ENCODE data around the gene PRM3.

PRM3 gene

GRCh38 chr16:11264155-11264832 lies 9.1 kb downstream of the PRM3 start:
- TF ChIP-seq CTCF (IDR thresholded peaks at IDR 0.05): no peak

DNA sequence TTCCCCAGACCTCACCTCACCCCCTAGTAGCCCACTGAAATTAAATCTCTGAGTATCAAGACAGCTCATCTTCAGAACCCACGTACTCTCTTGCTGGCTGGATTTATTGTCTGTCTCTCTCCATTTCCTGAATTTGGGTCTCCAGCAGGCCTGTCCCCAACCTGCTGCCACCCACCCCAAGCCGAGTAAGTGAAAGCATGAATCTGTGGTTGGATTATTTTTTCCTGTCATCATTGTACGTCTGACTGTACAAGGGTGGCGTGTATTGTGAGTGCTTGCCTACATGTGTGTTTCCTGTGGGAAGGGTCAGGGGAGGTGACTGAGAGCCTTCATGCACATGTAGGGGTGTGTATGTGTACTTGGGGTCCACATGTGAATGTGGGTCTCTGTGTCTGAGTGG lies 9.7 kb downstream of the PRM3 start:
- no peak for TF ChIP-seq CTCF (IDR thresholded peaks at IDR 0.05)

DNA sequence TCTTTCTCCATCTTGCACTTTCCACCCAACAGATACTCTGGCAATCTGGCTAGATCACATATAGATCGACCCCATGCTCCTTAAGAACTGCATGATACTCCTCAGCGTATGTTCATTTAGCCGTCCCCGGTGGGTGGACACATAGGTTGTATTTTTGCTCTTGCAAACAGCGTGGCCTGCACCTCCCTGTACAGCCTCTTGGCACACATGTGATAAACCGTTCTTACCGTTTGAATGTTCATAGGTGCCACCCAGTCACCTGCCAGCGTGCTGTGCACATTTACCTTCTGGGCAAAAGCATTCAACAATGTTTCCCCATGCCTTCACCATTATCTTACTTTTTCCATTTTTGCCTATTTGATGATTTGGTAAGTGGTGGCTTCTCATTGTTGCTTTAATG lies 10.5 kb downstream of the PRM3 start:
- no peak for TF ChIP-seq CTCF (IDR thresholded peaks at IDR 0.05)

DNA sequence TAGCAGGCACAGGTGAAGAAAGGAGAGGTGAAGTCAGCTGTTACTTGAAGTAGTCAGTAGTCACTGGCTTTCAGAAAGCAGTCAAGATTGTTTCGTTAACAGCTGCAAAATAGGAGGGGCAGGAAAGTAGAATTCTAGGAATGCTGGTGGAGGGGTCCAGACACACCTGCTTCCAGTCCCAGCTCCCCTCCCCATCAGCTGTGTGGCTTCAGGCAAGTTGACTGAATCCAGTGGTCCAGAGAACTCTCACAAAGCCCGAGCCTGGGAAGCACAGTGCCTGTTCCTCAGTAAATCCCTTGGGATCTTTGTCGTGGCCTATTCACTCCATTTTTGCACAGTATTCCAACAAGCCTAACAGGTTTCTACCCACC lies 12.8 kb downstream of the PRM3 start:
- TF ChIP-seq CTCF (IDR thresholded peaks at IDR 0.05): no peak

- TF ChIP-seq CTCF (IDR thresholded peaks at IDR 0.05): no peak
Observed at GRCh38 chr16:11259655-11260595, 13.5 kb downstream of the PRM3 start.

DNA sequence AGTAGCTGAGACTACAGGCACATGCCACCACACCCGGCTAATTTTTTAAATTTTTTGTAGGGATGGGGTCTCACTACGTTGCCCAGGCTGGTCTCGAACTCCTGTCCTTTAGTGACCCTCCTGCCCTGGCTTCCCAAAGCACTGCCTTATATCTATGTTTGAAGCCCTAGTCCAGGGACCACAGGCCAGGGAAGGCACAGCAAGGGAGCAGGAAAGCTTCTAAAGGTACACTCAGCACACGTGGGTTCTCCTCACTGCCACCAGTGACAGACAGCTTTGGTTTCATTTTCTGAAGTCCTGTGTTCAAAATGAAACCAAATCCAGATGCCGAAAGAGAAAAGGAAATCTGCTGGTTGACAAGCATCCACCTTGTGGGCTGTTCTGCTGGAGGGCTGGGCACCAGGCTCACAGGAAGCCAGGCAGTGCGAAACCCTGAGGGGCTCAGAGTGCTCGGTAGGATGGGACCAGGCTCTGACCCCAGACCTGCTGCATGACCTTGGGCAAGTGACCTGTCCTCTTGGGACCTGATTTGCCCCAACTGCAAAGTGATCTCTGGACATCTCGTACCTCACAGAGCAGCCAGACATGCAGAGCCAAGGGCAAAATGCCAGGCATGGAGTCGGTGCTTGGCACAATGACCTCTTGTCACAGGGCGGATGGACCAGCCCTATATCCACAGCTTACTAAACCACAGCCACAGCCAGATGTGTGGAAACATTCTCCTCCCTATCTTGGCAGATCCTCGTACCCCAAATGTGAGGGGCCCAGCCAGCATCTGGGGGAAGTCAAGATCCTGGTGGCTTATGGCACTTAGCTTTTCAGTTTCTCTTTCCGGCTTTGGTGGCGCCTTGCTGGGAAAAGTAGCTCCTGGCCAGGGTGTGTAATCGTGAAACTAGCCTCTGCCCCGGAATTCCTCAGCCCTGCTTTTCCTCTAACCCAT lies 14.6 kb downstream of the PRM3 start:
- no peak for TF ChIP-seq CTCF (IDR thresholded peaks at IDR 0.05)
